Psoas muscle (tissue), 8 donors: ENCODE results near the gene MX2. TPM values are rescaled to one million over a fixed set of nuclear protein-coding genes. Genes with fewer than 3 reads are reported as not detected.

Source experiments
- ATAC-seq, 4 donors: fragments of 200-7000 bp; cut with Tn5 transposase; one replicate each; pipeline ENCODE4 v1.9.1; 2020; ENCODE audit warnings: moderate library complexity in 3 of 4, mild to moderate bottlenecking in 2 of 4
- DNase-seq, 2 donors: peaks; one replicate each; pipeline ENCODE4 v3.0.0-alpha.2; 2020
- H3K27ac ChIP-seq: fragments of 200-600 bp; one replicate; pipeline ENCODE4 v1.8.0; 2022
- H3K27me3 ChIP-seq, 3 donors: fragments of 200-600 bp in 1 of 3; one replicate each; pipeline versions ENCODE4 v1.6.1 to v1.8.0; 2013 to 2022; ENCODE audit warnings: low read length in 2 of 3, mild to moderate bottlenecking in 2 of 3, moderate library complexity in 1 of 3; ENCODE audit not compliant: insufficient read depth in 3 of 3
- H3K36me3 ChIP-seq, 2 donors: fragments of 200-600 bp in 1 of 2; one replicate each; pipeline versions ENCODE4 v1.6.1 to v1.8.0; 2013 to 2022; ENCODE audit warnings: low read depth in 1 of 2, mild to moderate bottlenecking in 1 of 2, moderate library complexity in 1 of 2; ENCODE audit not compliant: insufficient read depth in 1 of 2
- H3K4me1 ChIP-seq: fragments of 200-600 bp; one replicate; pipeline ENCODE4 v1.8.0; 2022
- H3K4me3 ChIP-seq: fragments of 200-600 bp; one replicate; pipeline ENCODE4 v1.8.0; 2022; ENCODE audit warnings: mild to moderate bottlenecking
- H3K9me3 ChIP-seq: fragments of 200-600 bp; one replicate; pipeline ENCODE4 v1.8.0; 2022
- WGBS, 3 donors: extraction: QIAGEN DNeasy Blood & Tissue Kit; methylation state at CpG; one replicate each; pipeline versions ENCODE4 v1.1.6 to v1.1.7; 2013; 5-methylcytosine and 5-hydroxymethylcytosine counted together
- intact Hi-C, 2 donors: fragments of 100-400 bp; cut with DNase I; formaldehyde crosslinking; loops; one replicate each; pipeline versions ENCODE4 v1.11.0 to v1.14.2; 2022
- polyA plus RNA-seq, 3 donors: library from polyadenylated mRNA; stranded (reverse); fragments of 200-250 nt; gene quantifications; one replicate each; pipeline ENCODE4 v1.2.3, GENCODE V29; 2013
- total RNA-seq, 4 donors: library from RNA; stranded (reverse); fragmentation: NEBNext Ultra II Directional in 2 of 4; extraction: Animal tissue kit (Norgen Biotek cat#: 25700) in 2 of 4; gene quantifications; one replicate each; pipeline versions ENCODE4 v1.2.1 to v1.2.4, GENCODE V29; 2021 to 2023
- TF ChIP-seq, protein P1 (sequence below): fragments of 200-600 bp; IDR thresholded peaks from one replicate; pipeline ENCODE4 v1.8.0; 2022; ENCODE audit warnings: antibody characterized with exemption
- donor health status: healthy with polysubstance abuse.
- donor health status: DM: no; HTN: no; CAD: no; lungs with moderate emphysema.
- donor health status: Bipolar disorder and iron deficiency.
- donor health status: healthy.
- donor health status: DM: yes; HTN: yes; CAD: no.
- donor health status: DM: no; HTN: no; CAD: no.
- donor health status: DM: no; HTN: no; CAD: no.
- donor health status: DM: yes; HTN: yes; CAD: no.

The MX2 gene
- total and polyA plus RNA-seq, 7 donors = 1.2 to 3.6 (median 2.7) TPM

DNA sequence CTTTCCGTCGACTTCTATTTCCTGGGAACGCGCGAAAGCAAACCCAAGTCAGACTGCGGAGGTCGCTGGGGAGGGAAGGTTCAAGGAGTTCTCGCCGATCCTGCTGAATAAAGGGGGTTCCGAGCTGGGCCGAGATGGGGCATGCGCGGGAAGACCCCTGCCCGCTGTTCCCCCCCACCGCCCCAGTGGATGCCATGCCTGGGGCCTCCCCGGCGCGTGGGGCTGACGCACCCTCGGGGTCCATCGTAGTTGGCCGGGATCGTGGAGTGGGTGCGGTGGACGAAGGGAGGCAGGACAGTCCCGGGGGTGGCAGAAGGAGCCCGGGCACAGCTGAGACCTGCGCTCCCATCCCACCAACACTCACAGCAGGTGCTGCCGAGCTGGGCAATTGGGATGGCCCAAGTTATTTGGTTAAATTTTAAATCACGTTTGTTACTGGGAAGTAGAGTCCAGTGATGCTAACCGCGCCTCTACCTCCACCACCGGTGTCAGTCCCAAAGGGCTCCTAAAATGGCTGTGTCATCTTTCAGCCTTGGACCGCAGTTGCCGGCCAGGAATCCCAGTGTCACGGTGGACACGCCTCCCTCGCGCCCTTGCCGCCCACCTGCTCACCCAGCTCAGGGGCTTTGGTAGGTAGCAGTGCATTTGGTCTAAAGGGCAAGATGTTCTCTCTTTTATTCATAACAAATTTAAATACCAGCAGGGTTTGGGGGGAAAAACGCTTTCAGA lies 65.0 kb downstream of the MX2 start:
- Histone ChIP-seq H3K27ac (peak overlapping the region; percentile 43), H3K9me3 (no peaks in the 10 kb centered on the region), H3K36me3 (peaks cover 0 to 4% of the 10 kb centered on the region in 2 donors), H3K4me1 (no peaks in the 10 kb centered on the region), H3K4me3 (peak overlapping the region; percentile 71), H3K27me3 (peaks cover 0 to 30% (median 0%) of the 10 kb centered on the region in 3 donors)
- TF ChIP-seq, protein P1, sequence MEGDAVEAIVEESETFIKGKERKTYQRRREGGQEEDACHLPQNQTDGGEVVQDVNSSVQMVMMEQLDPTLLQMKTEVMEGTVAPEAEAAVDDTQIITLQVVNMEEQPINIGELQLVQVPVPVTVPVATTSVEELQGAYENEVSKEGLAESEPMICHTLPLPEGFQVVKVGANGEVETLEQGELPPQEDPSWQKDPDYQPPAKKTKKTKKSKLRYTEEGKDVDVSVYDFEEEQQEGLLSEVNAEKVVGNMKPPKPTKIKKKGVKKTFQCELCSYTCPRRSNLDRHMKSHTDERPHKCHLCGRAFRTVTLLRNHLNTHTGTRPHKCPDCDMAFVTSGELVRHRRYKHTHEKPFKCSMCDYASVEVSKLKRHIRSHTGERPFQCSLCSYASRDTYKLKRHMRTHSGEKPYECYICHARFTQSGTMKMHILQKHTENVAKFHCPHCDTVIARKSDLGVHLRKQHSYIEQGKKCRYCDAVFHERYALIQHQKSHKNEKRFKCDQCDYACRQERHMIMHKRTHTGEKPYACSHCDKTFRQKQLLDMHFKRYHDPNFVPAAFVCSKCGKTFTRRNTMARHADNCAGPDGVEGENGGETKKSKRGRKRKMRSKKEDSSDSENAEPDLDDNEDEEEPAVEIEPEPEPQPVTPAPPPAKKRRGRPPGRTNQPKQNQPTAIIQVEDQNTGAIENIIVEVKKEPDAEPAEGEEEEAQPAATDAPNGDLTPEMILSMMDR = no peak
- ATAC-seq (peak in 1 of 4 donors; percentile 38), DNase-seq (peak in 1 of 2 donors; percentile 28)
- intact Hi-C loops = no loop called here
- WGBS, 3 donors = 11 to 12% (median 11%) methylated on average over 32 to 41 of the region's 41 CpGs

DNA sequence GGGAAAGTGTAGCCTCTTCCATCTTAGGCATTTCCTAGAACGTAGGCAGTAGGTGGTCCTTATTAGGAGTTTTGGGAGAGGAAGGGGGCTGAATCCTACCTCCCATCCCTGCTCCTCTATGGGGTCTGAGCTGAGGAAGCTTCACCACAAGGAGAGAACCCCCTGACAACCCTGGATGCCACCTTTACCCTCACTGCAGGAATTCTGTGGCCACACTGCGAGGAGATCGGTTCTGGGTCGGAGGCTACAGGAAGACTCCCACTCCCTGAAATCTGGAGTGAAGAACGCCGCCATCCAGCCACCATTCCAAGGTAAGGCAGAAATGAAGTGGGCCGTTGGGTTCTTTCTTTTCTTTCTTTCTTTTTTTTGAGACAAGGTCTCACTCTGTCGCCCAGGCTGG lies 65.7 kb downstream of the MX2 start:
- no peak overlapping the region for H3K4me3 ChIP-seq
- H3K27ac ChIP-seq = no peak overlapping the region
- 88 to 91% (median 91%) methylated on average over 8 of the region's 8 CpGs for WGBS, 3 donors
- ATAC-seq (no peak), DNase-seq (no peak)
- TF ChIP-seq, protein P1 = no peak
- H3K36me3 ChIP-seq = peaks cover 0 to 4% of the 10 kb centered on the region in 2 donors
- H3K4me1 ChIP-seq = no peaks in the 10 kb centered on the region
- intact Hi-C loops = no loop called here
- H3K9me3 ChIP-seq = no peaks in the 10 kb centered on the region
- peaks cover 0 to 30% (median 0%) of the 10 kb centered on the region in 3 donors for H3K27me3 ChIP-seq

DNA sequence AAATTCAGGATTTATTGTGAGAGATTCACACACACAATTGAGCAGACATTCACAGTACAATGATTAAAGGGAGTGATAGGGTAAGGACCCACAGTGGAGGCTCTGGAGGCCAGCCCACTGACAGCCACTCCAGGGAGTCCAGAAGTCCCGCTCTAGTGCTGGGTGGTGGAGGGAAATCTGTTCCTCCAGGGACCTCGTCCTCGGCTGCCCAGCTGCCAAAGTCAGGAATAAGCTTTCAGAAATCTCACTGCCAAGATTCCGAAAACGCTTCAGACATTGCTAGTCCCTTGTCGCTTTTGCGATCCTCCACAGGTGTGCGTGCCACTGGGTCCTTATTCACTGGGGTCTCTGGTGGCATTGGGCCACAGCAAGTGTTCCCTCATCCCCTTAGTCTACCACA lies 66.5 kb downstream of the MX2 start:
- DNase-seq (no peak), ATAC-seq (no peak)
- Histone ChIP-seq H3K9me3 (no peaks in the 10 kb centered on the region), H3K4me1 (no peaks in the 10 kb centered on the region), H3K27ac (no peak overlapping the region), H3K27me3 (peaks cover 0 to 30% (median 0%) of the 10 kb centered on the region in 3 donors), H3K36me3 (peaks cover 0 to 9% of the 10 kb centered on the region in 2 donors), H3K4me3 (no peak overlapping the region)
- intact Hi-C loops = no loop called here
- TF ChIP-seq, protein P1 = no peak
- 81 to 91% (median 83%) methylated on average over 8 of the region's 8 CpGs for WGBS, 3 donors

DNA sequence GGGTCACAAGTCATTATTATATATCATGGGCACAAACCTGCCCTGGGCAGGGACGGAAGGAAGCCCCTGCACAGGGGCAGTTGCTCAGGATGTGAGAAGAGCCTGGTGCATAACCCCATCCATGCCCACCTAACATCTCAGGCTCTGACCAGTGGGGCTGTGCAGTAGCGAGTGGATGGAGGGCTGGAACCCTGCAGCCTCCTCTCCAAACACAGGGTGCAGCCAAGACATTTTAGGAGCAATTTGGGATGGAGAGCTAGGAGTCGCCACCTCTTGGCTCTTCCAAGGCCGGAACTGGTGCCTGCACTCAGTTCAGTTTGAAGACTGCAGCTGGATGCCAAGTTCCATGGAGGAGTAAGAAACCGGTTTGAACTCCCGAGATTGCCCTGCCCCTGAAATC lies 67.0 kb downstream of the MX2 start:
- H3K36me3 ChIP-seq = peaks cover 0 to 9% of the 10 kb centered on the region in 2 donors
- intact Hi-C loops = no loop called here
- no peak for DNase-seq
- no peaks in the 10 kb centered on the region for H3K9me3 ChIP-seq
- 75 to 82% (median 76%) methylated on average over 6 of the region's 6 CpGs for WGBS, 3 donors
- TF ChIP-seq, protein P1 = no peak
- no peaks in the 10 kb centered on the region for H3K4me1 ChIP-seq
- peaks cover 0 to 30% (median 0%) of the 10 kb centered on the region in 3 donors for H3K27me3 ChIP-seq
- no peak overlapping the region for H3K27ac ChIP-seq
- H3K4me3 ChIP-seq = no peak overlapping the region
- no peak for ATAC-seq

DNA sequence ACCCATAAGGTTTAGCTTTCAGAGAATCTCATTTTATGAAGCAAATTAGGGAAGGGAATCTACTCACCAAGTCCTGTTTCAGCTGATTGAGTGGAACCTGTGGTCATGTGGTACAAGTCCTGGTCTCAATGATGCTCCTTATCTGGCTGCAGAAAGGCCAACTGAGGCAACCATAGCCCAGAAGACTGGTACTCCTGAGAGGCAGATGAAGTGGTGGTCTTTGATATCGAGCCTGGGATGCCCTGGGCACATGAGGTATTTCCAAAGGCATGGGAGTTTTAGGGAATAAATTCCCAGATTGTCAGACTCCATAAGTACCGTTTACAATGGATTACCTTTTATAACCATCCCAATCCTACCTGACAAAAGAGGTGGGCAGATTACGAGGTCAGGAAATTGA lies 67.5 kb downstream of the MX2 start:
- no peak overlapping the region for H3K4me3 ChIP-seq
- H3K4me1 ChIP-seq = no peaks in the 10 kb centered on the region
- H3K9me3 ChIP-seq = no peaks in the 10 kb centered on the region
- DNase-seq (no peak), ATAC-seq (no peak)
- H3K27ac ChIP-seq = no peak overlapping the region
- H3K36me3 ChIP-seq = peaks cover 0 to 9% of the 10 kb centered on the region in 2 donors
- peaks cover 0 to 30% (median 0%) of the 10 kb centered on the region in 3 donors for H3K27me3 ChIP-seq
- 81 to 95% (median 93%) methylated on average over 3 of the region's 3 CpGs for WGBS, 3 donors
- intact Hi-C loops = no loop called here
- TF ChIP-seq, protein P1 = no peak
